SK-N-SH treated with all-trans-retinoic acid at 6 μM for 48 hours (cell line): ENCODE measurements around the gene RNASE12.

Experiments
- ARNTL ChIP-seq: fragments of 450-650 bp; formaldehyde crosslinking; IDR thresholded peaks from 2 replicates; pipeline ENCODE4 v1.5.0; 2020; ENCODE audit warnings: low read depth, mild to moderate bottlenecking, moderate library complexity, borderline replicate concordance
- CREB5 ChIP-seq: fragments of 250-450 bp; sonication (Bioruptor Pico); IDR thresholded peaks from 2 replicates; pipeline ENCODE4 v1.5.1; 2020; ENCODE audit warnings: low read depth, mild to moderate bottlenecking, moderate library complexity
- ISL1 ChIP-seq: fragments of 250-450 bp; sonication (Bioruptor Pico); IDR thresholded peaks from 2 replicates; pipeline ENCODE4 v2.1.2; 2022; ENCODE audit warnings: mild to moderate bottlenecking, moderate library complexity
- OSR1 ChIP-seq: fragments of 250-450 bp; sonication (Bioruptor Pico); IDR thresholded peaks from 2 replicates; pipeline ENCODE4 v1.8.0; 2022; ENCODE audit warnings: moderate library complexity, mild to moderate bottlenecking, inconsistent platforms

GRCh38 chr14:20618271-20618749, 27.1 kb upstream of the RNASE12 start:
- TF ChIP-seq CREB5 (CRISPR knock-in tag) (no peak), OSR1 (CRISPR knock-in tag) (no peak), ARNTL (CRISPR knock-in tag) (no peak), ISL1 (CRISPR knock-in tag) (no peak)
